Stimulated activated naive CD8-positive, alpha-beta T cell treated with anti-CD3 and anti-CD28 coated beads, Interleukin-15, amount 100 ng/mL, for 72 hours (primary cell): ENCODE data around the gene ZNF582.

ENCODE experiments used
- ATAC-seq: fragments of 150-1000 bp; cut with Tn5 transposase; 2 replicates; pipeline ENCODE4 v1.10.0; 2021; ENCODE audit warnings: mild to moderate bottlenecking, moderate library complexity
- DNase-seq, 2 donors: peaks; one replicate each; pipeline ENCODE4 v3.0.0; 2021 to 2022
- H3K27ac Mint-ChIP-seq, 2 donors: one replicate each; pipeline ENCODE4 v1.8.0; 2022; ENCODE audit warnings: mild to moderate bottlenecking in 2 of 2, mixed read lengths in 2 of 2, moderate library complexity in 2 of 2
- H3K27me3 Mint-ChIP-seq: one replicate; pipeline ENCODE4 v1.8.0; 2022; ENCODE audit warnings: mixed read lengths
- H3K4me1 Mint-ChIP-seq: one replicate; pipeline ENCODE4 v1.8.0; 2022; ENCODE audit warnings: mild to moderate bottlenecking, mixed read lengths
- H3K4me3 Mint-ChIP-seq, 2 donors: one replicate each; pipeline ENCODE4 v1.8.0; 2022; ENCODE audit warnings: mild to moderate bottlenecking in 2 of 2, mixed read lengths in 2 of 2, moderate library complexity in 1 of 2
- H3K9me3 Mint-ChIP-seq, 2 donors: one replicate each; pipeline ENCODE4 v1.8.0; 2022; ENCODE audit warnings: mixed read lengths in 2 of 2

Gene ZNF582

DNA sequence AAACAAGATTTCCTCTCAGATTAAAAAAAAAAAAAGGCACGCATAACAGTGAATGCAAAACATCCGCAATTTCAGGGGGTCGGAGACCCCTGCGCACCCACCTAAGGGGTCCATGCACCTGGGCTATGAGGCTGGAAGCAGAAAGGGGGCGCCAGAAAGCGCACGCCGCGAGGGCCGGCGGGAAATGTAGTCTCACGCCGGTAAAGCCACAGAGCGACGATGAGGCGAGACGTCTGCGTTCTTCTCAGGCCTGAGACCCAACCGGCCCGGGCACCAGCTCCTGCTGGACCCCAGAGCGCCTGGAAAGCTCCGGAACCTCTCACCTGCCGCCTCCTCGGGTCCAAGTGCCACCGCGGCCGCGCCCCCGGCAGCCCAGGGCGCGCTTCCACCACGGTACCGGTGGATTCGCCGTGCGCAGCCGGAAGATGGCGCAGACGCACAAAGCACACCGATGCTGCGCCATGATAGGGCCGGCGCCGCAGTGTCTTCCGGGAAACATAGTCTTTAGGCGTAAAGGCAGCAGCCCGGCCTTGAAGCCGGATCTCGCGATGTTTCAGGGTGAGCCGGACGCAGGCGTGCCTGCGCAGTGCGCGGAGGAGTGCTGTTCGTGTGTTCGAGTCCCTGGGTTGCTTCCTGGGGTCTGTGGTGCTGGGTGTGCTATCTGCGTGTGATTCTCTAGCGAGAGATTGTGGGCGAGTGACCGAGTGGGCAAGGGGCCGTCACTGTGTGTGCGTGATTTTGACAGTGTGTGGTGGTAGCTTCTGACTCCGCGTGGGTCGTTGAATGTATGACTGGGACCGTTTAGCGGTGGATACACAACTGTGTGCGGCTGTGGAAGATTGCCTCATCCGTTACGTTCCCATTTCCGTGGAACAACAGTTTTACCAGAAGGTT is at the start of gene ZNF582:
TSS of gene ZNF582 (minus strand) at position 416 of the 894 bp plus-strand sequence. CDS start 1,782 bp downstream, outside the sequence.
- peak within 1 kb of the TSS; percentile 96 to 98 for H3K27ac Mint-ChIP-seq
- peak; percentile 99 for ATAC-seq
- peaks cover 12% of the 10 kb centered on the region for H3K4me1 Mint-ChIP-seq
- no peaks in the 10 kb centered on the region for H3K27me3 Mint-ChIP-seq
- peak within 1 kb of the TSS; percentile 95 to 96 for H3K4me3 Mint-ChIP-seq
- peaks cover 67 to 89% of the 10 kb centered on the region in 2 donors for H3K9me3 Mint-ChIP-seq
- peak; percentile 89 to 95 for DNase-seq

GRCh38 chr19:56441206-56441792 is 48.0 kb upstream of the ZNF582 start:
- H3K4me1 Mint-ChIP-seq, result no peaks in the 10 kb centered on the region
- no peak for DNase-seq
- H3K4me3 Mint-ChIP-seq, result no peak overlapping the region
- no peak for ATAC-seq
- H3K27ac Mint-ChIP-seq, result no peak overlapping the region
- H3K27me3 Mint-ChIP-seq, result no peaks in the 10 kb centered on the region
- H3K9me3 Mint-ChIP-seq, result peaks cover 55 to 77% of the 10 kb centered on the region in 2 donors

- Mint-ChIP-seq H3K9me3 (peaks cover 57 to 71% of the 10 kb centered on the region in 2 donors), H3K27ac (no peak overlapping the region), H3K27me3 (no peaks in the 10 kb centered on the region), H3K4me3 (no peak overlapping the region), H3K4me1 (no peaks in the 10 kb centered on the region)
- DNase-seq, result no peak
- no peak for ATAC-seq
Measured at GRCh38 chr19:56423985-56424353, 30.6 kb upstream of the ZNF582 start.

DNA sequence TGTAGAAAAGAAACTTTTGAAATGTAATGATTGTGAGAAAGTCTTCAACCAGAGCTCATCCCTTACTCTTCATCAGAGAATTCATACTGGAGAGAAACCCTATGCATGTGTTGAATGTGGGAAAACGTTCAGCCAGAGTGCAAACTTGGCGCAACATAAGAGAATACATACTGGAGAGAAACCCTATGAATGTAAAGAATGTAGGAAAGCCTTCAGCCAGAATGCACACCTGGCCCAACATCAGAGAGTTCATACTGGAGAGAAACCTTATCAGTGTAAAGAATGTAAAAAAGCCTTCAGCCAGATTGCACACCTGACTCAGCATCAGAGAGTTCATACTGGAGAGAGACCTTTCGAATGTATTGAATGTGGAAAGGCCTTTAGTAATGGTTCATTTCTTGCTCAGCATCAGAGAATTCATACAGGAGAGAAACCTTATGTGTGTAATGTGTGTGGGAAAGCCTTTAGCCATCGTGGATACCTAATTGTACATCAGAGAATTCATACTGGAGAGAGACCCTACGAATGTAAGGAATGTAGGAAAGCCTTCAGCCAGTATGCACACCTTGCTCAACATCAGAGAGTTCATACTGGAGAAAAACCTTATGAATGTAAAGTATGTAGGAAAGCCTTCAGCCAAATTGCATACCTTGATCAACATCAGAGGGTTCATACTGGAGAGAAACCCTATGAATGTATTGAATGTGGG is 30.1 kb upstream of the ZNF582 start:
- Mint-ChIP-seq H3K4me1 (no peaks in the 10 kb centered on the region), H3K9me3 (peaks cover 62 to 71% of the 10 kb centered on the region in 2 donors), H3K27me3 (no peaks in the 10 kb centered on the region), H3K27ac (no peak overlapping the region), H3K4me3 (no peak overlapping the region)
- ATAC-seq (no peak), DNase-seq (no peak)

DNA sequence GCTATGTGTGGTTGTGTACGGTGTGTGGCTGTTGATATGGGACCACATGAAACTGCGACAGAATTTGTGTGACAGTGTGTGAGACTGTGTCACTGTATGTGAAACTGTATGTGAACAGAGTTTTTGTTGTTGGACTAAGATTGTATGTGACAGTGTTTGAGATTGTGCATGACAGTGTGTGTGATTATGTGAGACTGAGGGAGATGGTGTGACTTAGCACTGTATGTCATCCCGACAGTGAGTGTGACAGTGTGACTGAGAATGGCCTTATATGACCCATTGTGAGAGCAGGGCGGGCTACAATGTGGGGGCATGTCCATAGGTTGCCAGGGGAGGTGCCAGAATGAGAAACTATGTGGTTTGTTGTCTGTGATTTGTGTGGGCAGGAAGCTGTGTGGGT is 11.7 kb upstream of the ZNF582 start:
- H3K4me3 Mint-ChIP-seq, result peak overlapping the region; percentile 69 to 89
- DNase-seq, result peak in 1 of 2 donors; percentile 21
- no peak for ATAC-seq
- H3K4me1 Mint-ChIP-seq, result peaks cover 24% of the 10 kb centered on the region
- H3K27me3 Mint-ChIP-seq, result no peaks in the 10 kb centered on the region
- peaks cover 58 to 64% of the 10 kb centered on the region in 2 donors for H3K9me3 Mint-ChIP-seq
- peak overlapping the region in 1 of 2 donors; percentile 4 for H3K27ac Mint-ChIP-seq

DNA sequence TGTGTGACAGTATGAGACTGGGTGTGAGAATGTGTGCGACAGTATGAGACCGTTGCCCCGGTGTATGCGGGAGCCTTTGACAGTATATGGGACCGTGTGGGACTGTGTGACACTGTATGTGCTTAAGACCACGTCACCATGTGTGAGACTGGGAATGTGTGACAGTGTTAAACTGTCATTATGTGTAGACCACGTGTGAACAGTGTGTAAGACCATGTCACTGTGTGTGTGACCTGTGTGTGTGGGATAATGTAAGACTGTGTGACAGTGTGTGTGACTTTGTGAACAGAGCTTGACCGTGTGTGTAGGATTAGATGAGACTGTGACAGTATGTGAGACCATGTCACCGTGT is 11.3 kb upstream of the ZNF582 start:
- Mint-ChIP-seq H3K27me3 (no peaks in the 10 kb centered on the region), H3K4me1 (peaks cover 24% of the 10 kb centered on the region), H3K9me3 (peaks cover 57 to 62% of the 10 kb centered on the region in 2 donors), H3K4me3 (peak overlapping the region; percentile 69 to 89), H3K27ac (peak overlapping the region in 1 of 2 donors; percentile 97)
- peak; percentile 4 for ATAC-seq
- DNase-seq, result no peak

DNA sequence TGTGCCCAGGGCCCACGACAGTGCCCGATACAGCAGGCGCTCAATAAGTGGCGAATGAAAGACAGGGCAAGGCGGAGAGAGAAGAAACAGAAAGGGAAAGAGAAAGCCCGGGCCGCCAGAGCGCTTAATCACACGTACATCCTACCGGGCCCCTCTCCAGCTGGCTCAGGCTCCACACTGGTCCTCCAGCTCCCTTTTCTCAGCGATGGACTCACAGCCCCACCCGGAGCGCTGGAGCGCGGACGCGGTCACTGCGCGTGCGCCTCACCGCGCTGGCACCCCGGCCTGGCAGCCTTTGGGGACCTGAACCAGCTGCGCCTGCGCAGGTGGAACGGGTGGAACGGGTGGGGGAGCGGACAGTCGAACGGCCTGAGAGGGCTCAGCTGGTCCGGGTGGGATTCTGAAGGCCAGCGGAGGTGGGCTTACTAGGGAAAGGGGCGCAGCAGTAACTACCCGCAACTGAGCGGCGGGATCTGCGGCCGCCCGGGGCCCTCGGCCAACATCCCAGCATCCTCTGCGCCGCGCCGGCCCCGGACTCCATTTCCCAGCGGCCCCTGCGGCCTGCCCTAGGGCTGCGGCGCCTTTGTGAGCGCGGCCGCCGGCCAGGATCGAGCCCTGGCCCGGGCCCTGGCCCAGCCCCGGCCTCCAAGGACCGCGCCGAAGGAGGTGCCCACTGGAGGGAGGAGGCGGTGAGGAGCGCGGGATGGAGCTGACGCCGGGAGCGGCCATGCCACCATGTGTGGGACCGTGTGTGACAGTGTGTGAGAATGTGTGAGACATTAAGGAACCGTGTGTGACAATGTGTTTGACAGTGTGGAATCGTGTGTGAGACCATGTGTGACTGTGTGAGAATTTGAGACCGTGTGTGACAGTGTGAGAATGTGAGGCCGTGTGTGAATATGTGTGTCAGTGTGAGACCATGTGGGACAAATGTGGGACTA is 10.7 kb upstream of the ZNF582 start, which contains the start of gene ZNF583:
TSS of gene ZNF583 (plus strand) at position 569 of the 941 bp plus-strand sequence. CDS start 2,783 bp downstream, outside the sequence.
- H3K4me3 Mint-ChIP-seq, result peak within 1 kb of the TSS; percentile 69 to 89
- ATAC-seq, result peak; percentile 92
- H3K27ac Mint-ChIP-seq, result peak within 1 kb of the TSS; percentile 97 to 98

DNA sequence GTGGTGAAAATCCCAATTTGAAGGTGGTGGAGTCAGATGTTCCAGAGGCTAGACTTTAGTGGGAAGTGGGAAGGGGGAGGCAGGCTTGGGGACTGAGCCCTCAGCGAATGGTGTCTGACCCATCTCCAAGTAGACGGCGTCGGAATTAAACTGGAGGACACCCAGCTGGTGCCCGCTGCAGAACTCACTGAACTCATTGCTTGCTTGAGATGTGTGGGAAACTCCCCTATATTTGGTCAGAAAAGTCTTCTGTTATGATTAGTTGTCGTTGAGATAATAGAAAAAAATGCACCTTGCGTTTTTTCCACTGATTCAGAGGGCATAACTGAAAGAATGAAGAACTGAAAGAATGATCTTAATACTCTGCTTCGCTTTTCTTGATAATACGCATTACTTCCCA is 9.9 kb upstream of the ZNF582 start:
- peaks cover 63 to 66% of the 10 kb centered on the region in 2 donors for H3K9me3 Mint-ChIP-seq
- no peak for ATAC-seq
- DNase-seq, result no peak

More for the DNA sequence above, 10.7 kb upstream of the ZNF582 start, which contains the start of gene ZNF583:
- H3K27me3 Mint-ChIP-seq, result no peaks in the 10 kb centered on the region
- H3K4me1 Mint-ChIP-seq, result peaks cover 24% of the 10 kb centered on the region
- H3K9me3 Mint-ChIP-seq, result peaks cover 61 to 66% of the 10 kb centered on the region in 2 donors
- DNase-seq, result peak; percentile 94

GRCh38 chr19:56400485-56400884 is 7.2 kb upstream of the ZNF582 start:
- Mint-ChIP-seq H3K4me3 (no peak overlapping the region), H3K27ac (no peak overlapping the region), H3K4me1 (peaks cover 23% of the 10 kb centered on the region), H3K27me3 (no peaks in the 10 kb centered on the region), H3K9me3 (peaks cover 72% of the 10 kb centered on the region in 2 donors)
- ATAC-seq (no peak), DNase-seq (no peak)

More for the DNA sequence above, 9.9 kb upstream of the ZNF582 start:
- peak overlapping the region; percentile 97 to 98 for H3K27ac Mint-ChIP-seq
- H3K4me3 Mint-ChIP-seq, result peak overlapping the region; percentile 69 to 89
- peaks cover 24% of the 10 kb centered on the region for H3K4me1 Mint-ChIP-seq
- H3K27me3 Mint-ChIP-seq, result no peaks in the 10 kb centered on the region

DNA sequence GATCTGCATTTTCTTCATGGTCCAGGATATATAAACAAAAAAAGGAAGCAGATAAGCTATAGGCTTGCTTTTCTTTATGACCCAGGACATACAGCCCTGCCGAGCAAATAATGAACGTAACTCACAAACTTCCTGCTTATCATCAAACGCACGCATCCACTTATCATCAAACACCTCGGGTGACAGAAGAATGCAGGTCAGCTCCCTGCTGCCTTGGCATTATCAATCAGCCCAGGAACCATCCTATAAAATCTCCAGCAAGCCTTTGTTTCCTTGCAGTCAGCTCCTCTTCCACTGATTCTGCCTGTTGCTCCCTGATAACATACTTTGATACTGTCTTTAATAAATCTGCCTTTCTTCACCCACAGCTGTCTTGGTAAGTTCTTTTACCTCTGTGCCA is 5.5 kb upstream of the ZNF582 start:
- Mint-ChIP-seq H3K4me3 (no peak overlapping the region), H3K9me3 (peaks cover 72 to 77% of the 10 kb centered on the region in 2 donors), H3K27ac (no peak overlapping the region), H3K27me3 (no peaks in the 10 kb centered on the region), H3K4me1 (peaks cover 10% of the 10 kb centered on the region)
- ATAC-seq (no peak), DNase-seq (no peak)

- Mint-ChIP-seq H3K27ac (no peak overlapping the region), H3K4me1 (peaks cover 7% of the 10 kb centered on the region), H3K27me3 (no peaks in the 10 kb centered on the region), H3K4me3 (no peak overlapping the region), H3K9me3 (peaks cover 56 to 72% of the 10 kb centered on the region in 2 donors)
- ATAC-seq (no peak), DNase-seq (no peak)
Measured at GRCh38 chr19:56383826-56384605, 9.3 kb downstream of the ZNF582 start.

DNA sequence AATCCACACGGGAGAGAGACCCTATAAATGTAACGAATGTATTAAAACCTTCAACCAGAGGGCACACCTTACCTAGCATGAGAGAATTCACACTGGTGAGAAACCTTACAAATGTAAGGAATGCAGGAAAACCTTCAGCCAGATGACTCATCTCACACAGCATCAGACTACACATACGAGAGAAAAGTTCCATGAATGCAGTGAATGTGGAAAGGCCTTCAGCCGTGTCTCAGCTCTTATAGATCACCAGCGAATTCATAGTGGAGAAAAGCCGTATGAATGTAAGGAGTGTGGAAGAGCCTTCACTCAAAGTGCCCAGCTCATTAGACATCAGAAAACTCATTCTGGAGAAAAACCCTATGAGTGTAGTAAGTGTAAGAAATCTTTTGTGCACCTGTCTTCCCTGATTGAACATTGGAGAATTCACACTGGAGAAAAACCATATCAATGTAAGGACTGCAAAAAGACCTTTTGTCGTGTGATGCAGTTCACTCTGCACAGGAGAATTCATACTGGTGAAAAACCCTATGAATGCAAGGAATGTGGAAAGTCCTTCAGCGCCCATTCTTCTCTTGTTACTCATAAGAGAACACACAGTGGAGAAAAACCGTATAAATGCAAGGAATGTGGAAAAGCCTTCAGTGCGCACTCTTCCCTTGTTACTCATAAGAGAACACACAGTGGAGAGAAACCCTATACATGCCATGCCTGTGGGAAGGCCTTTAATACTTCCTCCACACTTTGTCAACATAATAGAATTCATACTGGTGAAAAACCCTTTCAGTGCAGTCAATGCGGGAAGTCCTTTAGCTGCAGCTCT is 16.0 kb downstream of the ZNF582 start:
- Mint-ChIP-seq H3K27ac (no peak overlapping the region), H3K9me3 (peaks cover 50 to 69% of the 10 kb centered on the region in 2 donors), H3K27me3 (no peaks in the 10 kb centered on the region), H3K4me1 (peaks cover 7% of the 10 kb centered on the region), H3K4me3 (no peak overlapping the region)
- DNase-seq, result no peak
- no peak for ATAC-seq

- DNase-seq (no peak), ATAC-seq (no peak)
- Mint-ChIP-seq H3K27me3 (no peaks in the 10 kb centered on the region), H3K4me1 (peaks cover 24% of the 10 kb centered on the region), H3K27ac (no peak overlapping the region), H3K9me3 (peaks cover 33 to 86% of the 10 kb centered on the region in 2 donors), H3K4me3 (no peak overlapping the region)
Measured at GRCh38 chr19:56372281-56372680, 21.1 kb downstream of the ZNF582 start.
